ENCODE measurements around the gene FBH1. TPM values are rescaled to one million over a fixed set of nuclear protein-coding genes. Genes with fewer than 3 reads are reported as not detected.

Gene FBH1
- total RNA-seq, 1 donor from 2014 or later: 37.7 TPM

- no peak overlapping the region for H3K27ac ChIP-seq
- H3K79me2 ChIP-seq (ENCODE audit: low read depth): no peaks in the 10 kb centered on the region
- H3K4me3 ChIP-seq: no peak overlapping the region
- DNase-seq (ENCODE audit: low spot score): no peak
- H3K36me3 ChIP-seq: peaks cover 5% of the 10 kb centered on the region
- no peaks in the 10 kb centered on the region for H3K9me3 ChIP-seq (ENCODE audit: low read depth)
- peaks cover 46% of the 10 kb centered on the region for H3K36me3 Mint-ChIP-seq
- H3K27ac Mint-ChIP-seq: no peak overlapping the region
- H3K4me3 Mint-ChIP-seq: no peak overlapping the region
- peaks cover 2% of the 10 kb centered on the region for H3K27me3 Mint-ChIP-seq (ENCODE audit: insufficient read depth, low read depth)
- no peaks in the 10 kb centered on the region for H3K27me3 ChIP-seq
- H2AFZ ChIP-seq (replicated peaks): no peak overlapping the region
- H3F3A ChIP-seq (ENCODE audit: low read depth): no peaks in the 10 kb centered on the region
- TF ChIP-seq, protein P1, sequence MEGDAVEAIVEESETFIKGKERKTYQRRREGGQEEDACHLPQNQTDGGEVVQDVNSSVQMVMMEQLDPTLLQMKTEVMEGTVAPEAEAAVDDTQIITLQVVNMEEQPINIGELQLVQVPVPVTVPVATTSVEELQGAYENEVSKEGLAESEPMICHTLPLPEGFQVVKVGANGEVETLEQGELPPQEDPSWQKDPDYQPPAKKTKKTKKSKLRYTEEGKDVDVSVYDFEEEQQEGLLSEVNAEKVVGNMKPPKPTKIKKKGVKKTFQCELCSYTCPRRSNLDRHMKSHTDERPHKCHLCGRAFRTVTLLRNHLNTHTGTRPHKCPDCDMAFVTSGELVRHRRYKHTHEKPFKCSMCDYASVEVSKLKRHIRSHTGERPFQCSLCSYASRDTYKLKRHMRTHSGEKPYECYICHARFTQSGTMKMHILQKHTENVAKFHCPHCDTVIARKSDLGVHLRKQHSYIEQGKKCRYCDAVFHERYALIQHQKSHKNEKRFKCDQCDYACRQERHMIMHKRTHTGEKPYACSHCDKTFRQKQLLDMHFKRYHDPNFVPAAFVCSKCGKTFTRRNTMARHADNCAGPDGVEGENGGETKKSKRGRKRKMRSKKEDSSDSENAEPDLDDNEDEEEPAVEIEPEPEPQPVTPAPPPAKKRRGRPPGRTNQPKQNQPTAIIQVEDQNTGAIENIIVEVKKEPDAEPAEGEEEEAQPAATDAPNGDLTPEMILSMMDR (IDR thresholded peaks at IDR 0.05): no peak
- TF ChIP-seq EZH2phosphoT487 (IDR thresholded peaks at IDR 0.05): no peak
- H3K4me1 Mint-ChIP-seq: no peaks in the 10 kb centered on the region
- H3K9ac ChIP-seq: no peak overlapping the region
- H4K20me1 ChIP-seq (ENCODE audit: low read depth): no peaks in the 10 kb centered on the region
- H3K4me1 ChIP-seq: no peaks in the 10 kb centered on the region
- no peaks in the 10 kb centered on the region for H3K9me3 Mint-ChIP-seq
- H3K4me2 ChIP-seq: no peak overlapping the region
Measured at GRCh38 chr10:5917305-5917704, 27.3 kb downstream of the FBH1 start.

DNA sequence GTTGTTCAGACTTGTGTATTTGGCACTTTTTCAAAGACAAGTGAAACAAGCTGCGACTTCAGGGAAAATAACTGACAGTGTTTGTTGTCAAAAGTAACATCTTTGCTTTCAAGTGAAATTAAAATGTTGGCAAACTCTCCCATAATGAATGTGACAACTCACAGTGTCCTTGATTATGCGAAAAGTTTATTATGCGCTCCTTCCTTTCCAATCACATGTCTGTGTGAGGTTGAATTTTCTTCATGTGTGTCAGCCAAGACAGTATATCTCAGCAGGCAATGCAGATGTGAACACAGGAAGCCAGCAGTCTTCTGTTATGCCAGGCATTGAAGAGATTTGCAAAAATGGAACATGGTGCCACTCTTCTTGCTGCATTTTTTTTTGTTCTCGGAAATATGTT, 28.7 kb downstream of the FBH1 start:
- Mint-ChIP-seq H3K4me1 (no peaks in the 10 kb centered on the region), H3K27ac (no peak overlapping the region), H3K36me3 (peaks cover 41% of the 10 kb centered on the region), H3K9me3 (no peaks in the 10 kb centered on the region), H3K4me3 (no peak overlapping the region), H3K27me3 (ENCODE audit: insufficient read depth, low read depth) (peaks cover 2% of the 10 kb centered on the region)
- no peaks in the 10 kb centered on the region for H4K20me1 ChIP-seq (ENCODE audit: low read depth)
- TF ChIP-seq, protein P1 (IDR thresholded peaks at IDR 0.05): no peak
- TF ChIP-seq EZH2phosphoT487 (IDR thresholded peaks at IDR 0.05) (no peak), EZH2 (IDR thresholded peaks at IDR 0.05) (no peak)
- H3K27ac ChIP-seq: no peak overlapping the region
- no peak for DNase-seq (ENCODE audit: low spot score)
- no peak overlapping the region for H3K9ac ChIP-seq
- no peaks in the 10 kb centered on the region for H3K9me3 ChIP-seq (ENCODE audit: low read depth)
- no peak overlapping the region for H2AFZ ChIP-seq (replicated peaks)
- no peaks in the 10 kb centered on the region for H3K27me3 ChIP-seq
- H3K79me2 ChIP-seq (ENCODE audit: low read depth): no peaks in the 10 kb centered on the region
- no peaks in the 10 kb centered on the region for H3F3A ChIP-seq (ENCODE audit: low read depth)
- H3K4me1 ChIP-seq: no peaks in the 10 kb centered on the region
- no peak overlapping the region for H3K4me3 ChIP-seq
- peaks cover 5% of the 10 kb centered on the region for H3K36me3 ChIP-seq
- no peak overlapping the region for H3K4me2 ChIP-seq

GRCh38 chr10:5919568-5919967, 29.5 kb downstream of the FBH1 start:
- Histone ChIP-seq H3K9me3 (ENCODE audit: low read depth) (no peaks in the 10 kb centered on the region), H3K4me1 (no peaks in the 10 kb centered on the region), H3K27me3 (no peaks in the 10 kb centered on the region), H3K4me2 (no peak overlapping the region), H3K27ac (no peak overlapping the region), H3K36me3 (peaks cover 5% of the 10 kb centered on the region), H2AFZ (replicated peaks) (no peak overlapping the region), H3K79me2 (ENCODE audit: low read depth) (no peaks in the 10 kb centered on the region), H3K4me3 (no peak overlapping the region), H4K20me1 (ENCODE audit: low read depth) (no peaks in the 10 kb centered on the region), H3K9ac (no peak overlapping the region), H3F3A (ENCODE audit: low read depth) (no peaks in the 10 kb centered on the region)
- TF ChIP-seq, protein P1 (IDR thresholded peaks at IDR 0.05): no peak
- no peak for TF ChIP-seq EZH2phosphoT487 (IDR thresholded peaks at IDR 0.05)
- H3K27ac Mint-ChIP-seq: no peak overlapping the region
- H3K27me3 Mint-ChIP-seq (ENCODE audit: insufficient read depth, low read depth): peaks cover 2% of the 10 kb centered on the region
- peaks cover 42% of the 10 kb centered on the region for H3K36me3 Mint-ChIP-seq
- no peaks in the 10 kb centered on the region for H3K4me1 Mint-ChIP-seq
- H3K4me3 Mint-ChIP-seq: no peak overlapping the region
- DNase-seq (ENCODE audit: low spot score): no peak
- no peaks in the 10 kb centered on the region for H3K9me3 Mint-ChIP-seq

GRCh38 chr10:5921746-5922145, 31.7 kb downstream of the FBH1 start:
- H3K27me3 Mint-ChIP-seq (ENCODE audit: insufficient read depth, low read depth): peaks cover 2% of the 10 kb centered on the region
- H3K27me3 ChIP-seq: no peaks in the 10 kb centered on the region
- H3K9me3 Mint-ChIP-seq: no peaks in the 10 kb centered on the region
- no peak overlapping the region for H3K4me2 ChIP-seq
- H2AFZ ChIP-seq (replicated peaks): no peak overlapping the region
- no peak overlapping the region for H3K9ac ChIP-seq
- peaks cover 5% of the 10 kb centered on the region for H3K36me3 ChIP-seq
- no peak overlapping the region for H3K27ac ChIP-seq
- no peak overlapping the region for H3K4me3 Mint-ChIP-seq
- TF ChIP-seq, protein P1 (IDR thresholded peaks at IDR 0.05): no peak
- TF ChIP-seq EZH2 (IDR thresholded peaks at IDR 0.05) (no peak), EZH2phosphoT487 (IDR thresholded peaks at IDR 0.05) (no peak)
- no peak overlapping the region for H3K4me3 ChIP-seq
- H3K4me1 Mint-ChIP-seq: no peaks in the 10 kb centered on the region
- no peaks in the 10 kb centered on the region for H3K79me2 ChIP-seq (ENCODE audit: low read depth)
- no peaks in the 10 kb centered on the region for H3F3A ChIP-seq (ENCODE audit: low read depth)
- no peaks in the 10 kb centered on the region for H4K20me1 ChIP-seq (ENCODE audit: low read depth)
- no peak for DNase-seq (ENCODE audit: low spot score)
- peaks cover 36% of the 10 kb centered on the region for H3K36me3 Mint-ChIP-seq
- H3K27ac Mint-ChIP-seq: no peak overlapping the region
- H3K9me3 ChIP-seq (ENCODE audit: low read depth): no peaks in the 10 kb centered on the region
- H3K4me1 ChIP-seq: no peaks in the 10 kb centered on the region

Measured in neural progenitor cell (in vitro differentiated cells).